VCaP (cell line): ENCODE measurements around the gene OR10T2.

ENCODE experiments used
- H3K27ac ChIP-seq: fragments of 450-650 bp; 2 replicates; pipeline ENCODE4 v1.5.1; 2017
- TF ChIP-seq, protein P1 (sequence below): fragments of 450-650 bp; conservative IDR thresholded peaks from 2 replicates; pipeline ENCODE4 v1.5.1; 2017; ENCODE audit warnings: mild to moderate bottlenecking, moderate library complexity

Gene OR10T2

DNA sequence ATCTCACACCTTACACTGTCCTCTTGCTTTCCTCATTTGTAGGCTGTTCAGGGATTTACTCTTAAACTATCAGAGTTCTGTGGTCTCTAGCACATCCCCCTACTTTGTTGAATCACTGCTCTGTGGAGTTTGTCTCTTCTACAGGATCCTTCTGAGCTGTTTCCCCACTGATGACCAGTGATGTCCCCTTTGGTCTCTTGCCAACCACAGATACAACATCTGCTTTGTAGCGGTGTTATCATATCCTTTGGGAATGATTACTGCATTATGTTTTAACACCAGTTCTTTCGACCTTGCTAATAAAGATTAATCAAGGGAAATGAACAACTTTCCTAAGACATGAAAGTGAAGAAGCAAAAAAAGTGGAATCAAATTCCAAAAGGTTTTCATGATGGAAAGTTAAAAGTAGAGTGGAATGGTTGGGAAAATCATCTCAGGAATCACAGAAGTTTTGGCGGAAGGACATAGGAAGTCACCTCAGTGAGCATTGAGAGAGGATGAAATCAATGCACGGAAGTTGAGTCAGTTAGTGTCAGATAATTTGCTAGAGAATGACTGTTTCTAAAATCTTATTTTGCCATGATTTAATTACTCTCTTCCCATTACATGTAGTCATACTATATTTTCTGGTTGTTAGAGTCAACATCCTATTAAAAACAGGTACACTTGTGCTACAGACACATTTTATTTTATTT lies 15.5 kb upstream of the OR10T2 start:
- TF ChIP-seq, protein P1, sequence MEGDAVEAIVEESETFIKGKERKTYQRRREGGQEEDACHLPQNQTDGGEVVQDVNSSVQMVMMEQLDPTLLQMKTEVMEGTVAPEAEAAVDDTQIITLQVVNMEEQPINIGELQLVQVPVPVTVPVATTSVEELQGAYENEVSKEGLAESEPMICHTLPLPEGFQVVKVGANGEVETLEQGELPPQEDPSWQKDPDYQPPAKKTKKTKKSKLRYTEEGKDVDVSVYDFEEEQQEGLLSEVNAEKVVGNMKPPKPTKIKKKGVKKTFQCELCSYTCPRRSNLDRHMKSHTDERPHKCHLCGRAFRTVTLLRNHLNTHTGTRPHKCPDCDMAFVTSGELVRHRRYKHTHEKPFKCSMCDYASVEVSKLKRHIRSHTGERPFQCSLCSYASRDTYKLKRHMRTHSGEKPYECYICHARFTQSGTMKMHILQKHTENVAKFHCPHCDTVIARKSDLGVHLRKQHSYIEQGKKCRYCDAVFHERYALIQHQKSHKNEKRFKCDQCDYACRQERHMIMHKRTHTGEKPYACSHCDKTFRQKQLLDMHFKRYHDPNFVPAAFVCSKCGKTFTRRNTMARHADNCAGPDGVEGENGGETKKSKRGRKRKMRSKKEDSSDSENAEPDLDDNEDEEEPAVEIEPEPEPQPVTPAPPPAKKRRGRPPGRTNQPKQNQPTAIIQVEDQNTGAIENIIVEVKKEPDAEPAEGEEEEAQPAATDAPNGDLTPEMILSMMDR, result no peak
- no peak overlapping the region for H3K27ac ChIP-seq

DNA sequence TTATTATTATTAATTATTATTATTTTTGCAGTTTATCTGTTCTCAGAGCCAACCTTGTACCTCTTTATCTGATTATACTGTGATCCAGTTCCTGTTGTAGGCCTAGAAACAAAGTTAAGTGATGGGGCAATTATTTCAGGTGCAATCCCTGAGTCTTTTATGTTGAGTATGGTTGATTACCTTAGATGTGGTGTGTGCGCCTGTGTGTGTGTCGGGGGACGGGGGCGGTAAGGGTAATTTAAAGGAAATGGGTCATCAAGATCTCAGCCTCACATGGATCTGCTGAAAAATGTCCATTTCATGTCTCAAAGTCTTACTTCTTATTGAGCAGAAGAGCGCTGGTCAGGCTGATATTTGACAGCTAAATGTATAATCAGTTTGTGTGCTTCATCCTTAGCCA lies 7.8 kb upstream of the OR10T2 start:
- no peak overlapping the region for H3K27ac ChIP-seq
- TF ChIP-seq, protein P1, result no peak

DNA sequence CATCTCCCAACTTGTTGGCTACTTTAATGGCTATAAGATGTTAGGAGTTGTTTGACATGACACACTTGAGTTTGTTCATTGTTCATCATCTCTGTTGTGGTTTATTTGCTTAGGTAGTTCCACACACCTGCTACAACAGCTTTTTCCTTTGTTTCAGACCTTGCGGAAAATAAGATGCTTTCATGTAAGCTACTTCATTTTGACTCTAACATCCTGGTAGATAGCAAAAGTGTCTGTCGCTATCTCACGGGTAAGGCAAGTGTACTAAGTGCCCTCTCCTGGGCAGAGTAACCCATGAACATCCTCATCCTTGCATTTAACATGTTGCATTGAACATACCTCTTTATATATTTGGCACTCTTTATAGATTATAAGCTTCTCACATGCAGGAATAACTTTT lies 1.6 kb upstream of the OR10T2 start:
- TF ChIP-seq, protein P1, result no peak
- no peak overlapping the region for H3K27ac ChIP-seq

DNA sequence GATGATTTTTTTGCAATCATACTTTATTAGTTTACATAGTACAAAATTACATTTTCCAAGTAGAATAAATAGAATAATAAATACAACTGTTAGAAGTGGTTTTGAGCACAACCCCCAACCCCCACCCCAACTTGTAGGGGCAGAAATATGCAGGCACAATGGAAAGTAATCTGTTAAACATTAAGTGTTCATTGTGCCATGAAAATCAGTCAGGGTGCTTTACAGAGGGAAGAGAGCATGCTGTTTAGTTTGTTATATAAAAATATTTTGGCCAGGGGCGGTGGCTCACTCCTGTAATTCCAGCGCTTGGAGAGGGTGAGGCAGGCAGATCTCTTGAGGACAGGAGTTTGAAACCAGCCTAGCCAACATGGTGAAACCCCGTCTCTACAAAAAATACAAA lies 2.6 kb downstream of the OR10T2 start:
- TF ChIP-seq, protein P1, result no peak
- no peak overlapping the region for H3K27ac ChIP-seq

DNA sequence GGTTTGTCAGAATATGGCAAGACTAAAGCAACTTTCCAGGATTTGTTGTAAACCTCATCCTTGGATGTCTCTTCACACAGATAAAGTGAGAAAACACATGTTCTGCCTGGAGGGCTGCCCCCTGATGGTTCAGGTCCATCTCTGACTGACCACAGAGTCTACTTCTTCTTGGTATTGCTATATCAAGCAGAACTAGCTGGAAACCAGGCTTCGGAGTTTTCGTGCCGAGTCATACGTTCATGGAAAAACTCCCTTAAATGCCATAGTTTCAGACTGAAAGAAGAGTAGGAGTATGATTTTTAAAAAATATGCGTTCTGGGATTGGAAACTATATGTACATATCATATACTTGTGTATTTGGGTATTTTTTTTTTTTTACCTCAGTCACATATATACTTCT lies 5.8 kb downstream of the OR10T2 start:
- no peak overlapping the region for H3K27ac ChIP-seq
- TF ChIP-seq, protein P1, result no peak

DNA sequence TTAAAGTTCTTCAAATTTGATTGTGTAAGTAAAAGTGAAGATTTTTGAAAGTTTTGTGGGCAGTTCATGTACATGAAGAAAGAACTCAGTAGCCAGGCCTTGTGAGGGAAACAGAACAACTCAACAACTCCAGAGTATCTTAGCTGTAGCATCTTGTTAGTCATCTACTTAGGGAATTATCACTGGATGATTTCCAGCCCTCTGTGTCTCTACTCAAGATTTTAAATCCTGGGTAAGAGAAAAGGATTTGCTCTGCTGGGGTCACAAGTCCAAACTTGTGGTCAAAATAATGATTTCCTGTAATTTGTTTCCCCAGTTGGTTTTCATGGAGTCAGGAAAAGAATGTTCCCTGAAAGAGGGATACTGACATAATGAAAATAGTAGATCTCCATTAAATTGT lies 8.2 kb downstream of the OR10T2 start:
- no peak overlapping the region for H3K27ac ChIP-seq
- TF ChIP-seq, protein P1, result no peak

DNA sequence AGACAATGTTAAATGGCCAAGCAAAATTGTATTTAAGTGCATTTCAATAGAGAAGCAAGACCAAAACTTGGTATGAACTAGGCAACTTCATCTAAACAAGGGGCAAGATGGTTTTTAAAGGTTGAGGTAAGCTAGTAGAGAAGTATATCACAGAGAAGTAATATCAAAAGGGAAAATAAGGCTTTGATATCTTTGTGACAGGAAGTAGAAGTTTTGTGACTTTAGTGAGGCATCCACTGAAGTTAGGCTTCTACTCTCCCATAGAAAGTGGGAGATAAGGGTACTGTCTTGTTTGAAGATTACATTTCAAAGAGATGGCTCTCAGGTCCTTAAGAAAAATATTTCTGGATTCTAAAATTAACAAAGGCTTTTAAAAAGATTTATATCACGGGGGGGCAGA lies 8.9 kb downstream of the OR10T2 start:
- TF ChIP-seq, protein P1, result no peak
- H3K27ac ChIP-seq, result no peak overlapping the region
